ENCODE data around the gene TCAIM. TPM values are rescaled to one million over a fixed set of nuclear protein-coding genes. Genes with fewer than 3 reads are reported as not detected.

TCAIM gene
- total and polyA plus RNA-seq, 10 of the 15 experiments (the other 5 are each of a cell fraction or from before 2014, with no cell fraction given): 14.5 to 22.9 (median 17.8) TPM

- TF ChIP-seq, protein P1, sequence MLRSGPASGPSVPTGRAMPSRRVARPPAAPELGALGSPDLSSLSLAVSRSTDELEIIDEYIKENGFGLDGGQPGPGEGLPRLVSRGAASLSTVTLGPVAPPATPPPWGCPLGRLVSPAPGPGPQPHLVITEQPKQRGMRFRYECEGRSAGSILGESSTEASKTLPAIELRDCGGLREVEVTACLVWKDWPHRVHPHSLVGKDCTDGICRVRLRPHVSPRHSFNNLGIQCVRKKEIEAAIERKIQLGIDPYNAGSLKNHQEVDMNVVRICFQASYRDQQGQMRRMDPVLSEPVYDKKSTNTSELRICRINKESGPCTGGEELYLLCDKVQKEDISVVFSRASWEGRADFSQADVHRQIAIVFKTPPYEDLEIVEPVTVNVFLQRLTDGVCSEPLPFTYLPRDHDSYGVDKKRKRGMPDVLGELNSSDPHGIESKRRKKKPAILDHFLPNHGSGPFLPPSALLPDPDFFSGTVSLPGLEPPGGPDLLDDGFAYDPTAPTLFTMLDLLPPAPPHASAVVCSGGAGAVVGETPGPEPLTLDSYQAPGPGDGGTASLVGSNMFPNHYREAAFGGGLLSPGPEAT (IDR thresholded peaks at IDR 0.05; ENCODE audit: low read depth): no peak
- no peak for TF ChIP-seq CHD4 (IDR thresholded peaks at IDR 0.05)
These were observed 91.9 kb downstream of the TCAIM start (continued) for GRCh38 chr3:44430466-44430865.

DNA sequence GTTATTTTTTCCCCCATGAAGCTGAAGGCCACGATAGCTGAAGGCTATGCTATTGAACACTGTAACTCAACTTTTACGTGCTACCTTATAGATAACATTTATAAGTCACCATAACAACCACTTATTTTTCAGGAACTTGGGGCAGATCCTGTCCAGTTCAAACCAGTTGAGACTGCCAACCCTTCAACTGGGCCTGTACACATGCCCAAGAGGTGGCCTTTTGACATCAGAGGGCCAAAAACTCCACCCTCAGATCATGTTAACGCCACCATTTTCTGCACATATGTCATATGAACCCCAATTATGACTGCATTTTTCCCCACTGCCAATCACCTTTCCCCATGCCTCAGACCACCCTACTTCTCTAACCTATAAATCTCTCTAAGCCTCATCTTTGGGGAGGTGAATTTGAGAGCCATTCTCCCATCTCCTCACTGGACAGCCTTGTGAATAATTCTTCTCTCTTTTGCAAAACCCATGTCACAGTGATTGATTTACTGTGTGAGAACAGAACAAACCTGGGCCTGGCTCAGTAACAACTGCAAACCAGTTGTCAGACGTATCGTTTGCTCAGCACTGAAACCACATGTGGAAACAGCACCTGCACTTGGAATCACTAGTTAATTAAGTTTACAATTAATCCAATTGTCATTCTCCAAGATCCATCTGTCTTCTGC lies 96.4 kb downstream of the TCAIM start:
- RAD21 ChIA-PET (ENCODE audit: unreplicated experiment): no interaction called here

More for the DNA sequence above, 96.4 kb downstream of the TCAIM start:
- intact Hi-C loops (cut with micrococcal nuclease; ENCODE audit: unreplicated experiment) (no loop called here), in situ Hi-C loops (cut with MboI) (no loop called here)
- WGBS (ENCODE audit: insufficient coverage, insufficient replicate concordance, low lambda C conversion rate, missing lambda C conversion rate): 84% methylated on average over 5 of the region's 5 CpGs
- Histone ChIP-seq H4K20me1 (ENCODE audit: control insufficient read depth, insufficient read depth) (no peaks in the 10 kb centered on the region), H3K27ac (ENCODE audit: control insufficient read depth, insufficient read depth) (no peak overlapping the region), H3K4me3 (no peak overlapping the region), H3K27me3 (replicated peaks in 1 of 2; ENCODE audit: control insufficient read depth in 2 of 2, insufficient read depth in 2 of 2, low read length in 1 of 2) (no peaks in the 10 kb centered on the region), H3K9me3 (replicated peaks; ENCODE audit: control insufficient read depth, insufficient read depth, low read length) (no peaks in the 10 kb centered on the region), H3K79me2 (ENCODE audit: control insufficient read depth, insufficient read depth, low read length) (no peaks in the 10 kb centered on the region), H2AFZ (ENCODE audit: control insufficient read depth, low read depth, low read length) (no peak overlapping the region), H3K4me1 (ENCODE audit: control insufficient read depth, insufficient read depth, low read length) (peaks cover 10% of the 10 kb centered on the region), H3K4me2 (ENCODE audit: control insufficient read depth, insufficient read depth) (no peak overlapping the region), H3K36me3 (ENCODE audit: control insufficient read depth in 2 of 2, insufficient read depth in 2 of 2, low read length in 1 of 2) (no peaks in the 10 kb centered on the region), H3K9ac (ENCODE audit: control insufficient read depth, insufficient read depth, low read length) (no peak overlapping the region)
- TF ChIP-seq CHD2 (IDR thresholded peaks at IDR 0.05; ENCODE audit: borderline replicate concordance, low read depth, low read length) (no peak), CBFB (IDR thresholded peaks at IDR 0.05; ENCODE audit: low read depth) (no peak), ELK1 (IDR thresholded peaks at IDR 0.05; ENCODE audit: low read depth, low read length) (no peak), BMI1 (IDR thresholded peaks at IDR 0.05; ENCODE audit: borderline replicate concordance) (no peak)
- SMC1A ChIA-PET (ENCODE audit: uncharacterized antibody, unreplicated experiment): no interaction called here
- CTCF ChIA-PET: no interaction called here
- FAIRE-seq (no peak), DNase-seq (ENCODE audit: low read depth, low spot score) (no peak), ATAC-seq (no peak)
- no TSS peak for BruUV-seq (replicated peaks)
- POLR2A ChIA-PET: no interaction called here

Data from GM12878 (cell line).